Endothelial cell of umbilical vein (primary cell): ENCODE data around the gene PTPN3. TPM values are rescaled to one million over a fixed set of nuclear protein-coding genes. Genes with fewer than 3 reads are reported as not detected.

ENCODE experiments used
- BruUV-seq: library from RNA; stranded (reverse); fragments of 400-500 nt; replicated peaks from 2 replicates; lab custom pipeline; 2021; lab: Mats Ljungman, UMichigan
- CTCF ChIA-PET: fragments of 300-600, 350-600 bp; sonication (Branson Sonifier 250); formaldehyde crosslinking; loops from one replicate; lab custom pipeline; 2021; ENCODE audit warnings: antibody characterized with exemption, inconsistent platforms; lab: Charles Lee
- POLR2A ChIA-PET: fragments of 300-600, 350-600 bp; sonication (Branson Sonifier 250); formaldehyde crosslinking; loops from one replicate; lab custom pipeline; 2021; ENCODE audit warnings: antibody characterized with exemption, inconsistent platforms; lab: Charles Lee
- DNase-seq: peaks from one replicate; pipeline ENCODE4 v3.0.0-alpha.2; 2011; ENCODE audit warnings: low read depth, low spot score
- FAIRE-seq: peaks from 2 replicates; lab custom pipeline; 2011; peaks lifted over from hg19 to GRCh38; lab: Jason Lieb, UNC
- H2AFZ ChIP-seq: 2 replicates; pipeline ENCODE4 v1.6.0; 2012; ENCODE audit warnings: low read depth, low read length, control low read depth, inconsistent platforms
- H3K27ac ChIP-seq: 2 replicates; pipeline ENCODE4 v1.5.1; 2011; ENCODE audit warnings: low read depth, mild to moderate bottlenecking, control low read depth, low read length, moderate library complexity; ENCODE audit not compliant: insufficient read depth
- H3K27me3 ChIP-seq, 2 experiments: 2 replicates each; pipeline versions ENCODE4 v1.6.0 to v1.6.1; 2011; ENCODE audit warnings: low read length in 2 of 2, mixed read lengths in 1 of 2; ENCODE audit not compliant: control insufficient read depth in 2 of 2, insufficient read depth in 2 of 2
- H3K36me3 ChIP-seq, 2 experiments: 2 replicates in 1 of 2; 3 replicates in 1 of 2; pipeline ENCODE4 v1.5.1; 2011; ENCODE audit warnings: low read length in 2 of 2, mild to moderate bottlenecking in 1 of 2, moderate library complexity in 1 of 2; ENCODE audit not compliant: control insufficient read depth in 2 of 2, insufficient read depth in 2 of 2; ENCODE audit errors: extremely low read depth in 1 of 2
- H3K4me1 ChIP-seq: 3 replicates; pipeline ENCODE4 v1.5.1; 2011; ENCODE audit warnings: mild to moderate bottlenecking, low read length; ENCODE audit not compliant: control insufficient read depth, insufficient read depth; ENCODE audit errors: extremely low read depth
- H3K4me2 ChIP-seq: 2 replicates; pipeline ENCODE4 v1.6.1; 2011; ENCODE audit warnings: low read length, control low read depth, mixed read lengths; ENCODE audit not compliant: insufficient read depth
- H3K4me3 ChIP-seq, 3 experiments: fragments of 200-600 bp in 1 of 3; sonication (generic), shearing (Covaris generic) in 1 of 3; replicated peaks in 1 of 3; 2 replicates each; pipeline ENCODE4 v1.5.1; 2011 to 2016; ENCODE audit warnings: control low read depth in 3 of 3, low read length in 3 of 3, mild to moderate bottlenecking in 2 of 3, inconsistent platforms in 1 of 3, low read depth in 1 of 3, moderate library complexity in 1 of 3; ENCODE audit not compliant: insufficient read depth in 1 of 3
- H3K79me2 ChIP-seq: 2 replicates; pipeline ENCODE4 v1.6.0; 2012; ENCODE audit warnings: low read length, inconsistent platforms; ENCODE audit not compliant: control insufficient read depth, insufficient read depth
- H3K9ac ChIP-seq: replicated peaks from 2 replicates; pipeline ENCODE3; 2011; ENCODE audit warnings: low read length, control low read depth; ENCODE audit not compliant: insufficient read depth; ENCODE audit errors: extremely low read depth
- H3K9me1 ChIP-seq: replicated peaks from 3 replicates; pipeline ENCODE4 v1.6.0; 2011; ENCODE audit warnings: mild to moderate bottlenecking, low read length; ENCODE audit not compliant: control insufficient read depth, insufficient read depth; ENCODE audit errors: extremely low read depth
- H3K9me3 ChIP-seq: replicated peaks from 2 replicates; pipeline ENCODE4 v1.5.1; 2012; ENCODE audit warnings: low read length, inconsistent platforms; ENCODE audit not compliant: control insufficient read depth, insufficient read depth
- H4K20me1 ChIP-seq: replicated peaks from 2 replicates; pipeline ENCODE3; 2011; ENCODE audit warnings: mild to moderate bottlenecking, low read length; ENCODE audit not compliant: control insufficient read depth, insufficient read depth; ENCODE audit errors: extremely low read depth
- EZH2 ChIP-seq: IDR thresholded peaks from 2 replicates; pipeline ENCODE4 v1.6.1; 2012; ENCODE audit warnings: borderline replicate concordance, low read depth, mild to moderate bottlenecking, moderate library complexity, low read length, inconsistent platforms; ENCODE audit not compliant: severe bottlenecking
- FOS ChIP-seq: IDR thresholded peaks from 2 replicates; pipeline ENCODE4 v1.6.1; 2011; ENCODE audit warnings: mild to moderate bottlenecking, low read length, moderate library complexity, borderline replicate concordance; ENCODE audit not compliant: insufficient read depth
- GATA2 ChIP-seq: IDR thresholded peaks from 2 replicates; pipeline ENCODE4 v1.7.0; 2011; ENCODE audit warnings: low read depth, mild to moderate bottlenecking, moderate library complexity, mixed read lengths, low read length; ENCODE audit not compliant: insufficient read length, insufficient read depth
- JUN ChIP-seq: IDR thresholded peaks from 2 replicates; pipeline ENCODE4 v1.6.1; 2011; ENCODE audit warnings: borderline replicate concordance, low read depth; ENCODE audit not compliant: insufficient read length, insufficient read depth
- MYC ChIP-seq: IDR thresholded peaks from one replicate; pipeline ENCODE4 v1.6.1; 2011; ENCODE audit warnings: mild to moderate bottlenecking, low read depth, low read length
- POLR2A ChIP-seq: IDR thresholded peaks from 2 replicates; pipeline ENCODE4 v1.6.1; 2012; ENCODE audit warnings: low read depth, mild to moderate bottlenecking, control low read depth, low read length
- POLR2AphosphoS5 ChIP-seq: IDR thresholded peaks from 2 replicates; pipeline ENCODE4 v1.6.1; 2012; ENCODE audit warnings: low read depth, mild to moderate bottlenecking, control low read depth, low read length, moderate library complexity; ENCODE audit not compliant: insufficient read depth
- dilution Hi-C: fragments of 300-500 bp; cut with MboI; formaldehyde crosslinking; loops from one replicate; pipeline ENCODE4 v1.15.0; 2019; ENCODE audit warnings: low sequenced_read_pairs; ENCODE audit not compliant: extremely low pct_ligation_motif_present
- intact Hi-C: fragments of 100-400 bp; cut with micrococcal nuclease; formaldehyde crosslinking; loops from one replicate; pipeline ENCODE4 v1.10.0; 2022
- polyA plus RNA-seq, 4 experiments: library from polyadenylated mRNA; depleted of rRNA in 3 of 4; stranded (reverse) in 3 of 4; unstranded in 1 of 4; fragments of >200 nt; gene quantifications; 2 replicates each; pipeline versions ENCODE4 v1.2.1 to v1.2.3, GENCODE V29; 2011 to 2012; ENCODE audit warnings: missing spikeins in 1 of 4
- total RNA-seq: library from RNA; stranded (reverse); gene quantifications from 2 replicates; pipeline ENCODE4 v1.2.3, GENCODE V29; 2021
- TF ChIP-seq, protein P1 (sequence below), 2 donors: IDR thresholded peaks; 1 replicate in 1 of 2; 2 replicates in 1 of 2; pipeline ENCODE4 v1.5.1; 2011; ENCODE audit warnings: low read length in 2 of 2, mild to moderate bottlenecking in 2 of 2, moderate library complexity in 2 of 2, control low read depth in 1 of 2, inconsistent platforms in 1 of 2, low read depth in 1 of 2; ENCODE audit not compliant: insufficient read depth in 1 of 2; ENCODE audit errors: extremely low read depth in 1 of 2
- TF ChIP-seq, protein P2 (sequence below): IDR thresholded peaks from 2 replicates; pipeline ENCODE4 v1.6.1; 2011; ENCODE audit not compliant: insufficient read depth, insufficient read length

The PTPN3 gene
- total and polyA plus RNA-seq, 2 donors (not counting 3 experiments of a cell fraction or from before 2014, with no cell fraction given), result 0.01 TPM; not detected in 1

- CTCF ChIA-PET, result interaction anchor here (0.8 to 1.1 kb wide), 5 partner anchors 8 to 50 kb away, joined by 3 to 4 read pairs (median 3); no protein-coding TSS in a partner anchor
- intact Hi-C loops (no loop called here), dilution Hi-C loops (no loop called here)
- no peak for TF ChIP-seq JUN
- no peak for TF ChIP-seq POLR2A
- no peak for TF ChIP-seq MYC
- TF ChIP-seq POLR2AphosphoS5, result no peak
- TF ChIP-seq, protein P1, sequence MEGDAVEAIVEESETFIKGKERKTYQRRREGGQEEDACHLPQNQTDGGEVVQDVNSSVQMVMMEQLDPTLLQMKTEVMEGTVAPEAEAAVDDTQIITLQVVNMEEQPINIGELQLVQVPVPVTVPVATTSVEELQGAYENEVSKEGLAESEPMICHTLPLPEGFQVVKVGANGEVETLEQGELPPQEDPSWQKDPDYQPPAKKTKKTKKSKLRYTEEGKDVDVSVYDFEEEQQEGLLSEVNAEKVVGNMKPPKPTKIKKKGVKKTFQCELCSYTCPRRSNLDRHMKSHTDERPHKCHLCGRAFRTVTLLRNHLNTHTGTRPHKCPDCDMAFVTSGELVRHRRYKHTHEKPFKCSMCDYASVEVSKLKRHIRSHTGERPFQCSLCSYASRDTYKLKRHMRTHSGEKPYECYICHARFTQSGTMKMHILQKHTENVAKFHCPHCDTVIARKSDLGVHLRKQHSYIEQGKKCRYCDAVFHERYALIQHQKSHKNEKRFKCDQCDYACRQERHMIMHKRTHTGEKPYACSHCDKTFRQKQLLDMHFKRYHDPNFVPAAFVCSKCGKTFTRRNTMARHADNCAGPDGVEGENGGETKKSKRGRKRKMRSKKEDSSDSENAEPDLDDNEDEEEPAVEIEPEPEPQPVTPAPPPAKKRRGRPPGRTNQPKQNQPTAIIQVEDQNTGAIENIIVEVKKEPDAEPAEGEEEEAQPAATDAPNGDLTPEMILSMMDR (IDR thresholded peaks at IDR 0.05; ENCODE audit: extremely low read depth in 1 of 2, insufficient read depth in 1 of 2, low read depth in 1 of 2, low read length in 2 of 2), result no peak
- FAIRE-seq (no peak), DNase-seq (no peak)
- Histone ChIP-seq H3K9me1 (no peaks in the 10 kb centered on the region), H3K79me2 (no peaks in the 10 kb centered on the region), H3K27me3 (peaks cover 0 to 4% of the 10 kb centered on the region in 2 experiments), H3K27ac (no peak overlapping the region), H4K20me1 (no peaks in the 10 kb centered on the region), H3K36me3 (no peaks in the 10 kb centered on the region), H3K9ac (no peak overlapping the region), H2AFZ (no peak overlapping the region), H3K9me3 (no peaks in the 10 kb centered on the region), H3K4me1 (no peaks in the 10 kb centered on the region), H3K4me3 (no peak overlapping the region), H3K4me2 (no peak overlapping the region)
- POLR2A ChIA-PET, result no interaction called here
- no TSS peak for BruUV-seq
Measured at GRCh38 chr9:109419531-109419930, 78.6 kb downstream of the PTPN3 start.

- FAIRE-seq, result no peak
- POLR2A ChIA-PET, result no interaction called here
- Histone ChIP-seq H3K9me1 (no peaks in the 10 kb centered on the region), H3K9me3 (no peaks in the 10 kb centered on the region), H4K20me1 (no peaks in the 10 kb centered on the region), H3K4me1 (no peaks in the 10 kb centered on the region), H3K79me2 (no peaks in the 10 kb centered on the region), H3K27me3 (peaks cover 0 to 4% of the 10 kb centered on the region in 2 experiments), H3K4me2 (no peak overlapping the region), H3K9ac (no peak overlapping the region), H3K36me3 (no peaks in the 10 kb centered on the region), H3K27ac (no peak overlapping the region), H2AFZ (no peak overlapping the region), H3K4me3 (no peak overlapping the region)
- dilution Hi-C loops (no loop called here), intact Hi-C loops (no loop called here)
- CTCF ChIA-PET, result no interaction called here
- no TSS peak for BruUV-seq
- no peak for DNase-seq
- TF ChIP-seq, protein P2, sequence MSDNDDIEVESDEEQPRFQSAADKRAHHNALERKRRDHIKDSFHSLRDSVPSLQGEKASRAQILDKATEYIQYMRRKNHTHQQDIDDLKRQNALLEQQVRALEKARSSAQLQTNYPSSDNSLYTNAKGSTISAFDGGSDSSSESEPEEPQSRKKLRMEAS, result no peak
- TF ChIP-seq, protein P1 (IDR thresholded peaks at IDR 0.05; ENCODE audit: extremely low read depth in 1 of 2, insufficient read depth in 1 of 2, low read depth in 1 of 2, low read length in 2 of 2), result no peak
- TF ChIP-seq POLR2A, result no peak
- TF ChIP-seq FOS, result no peak
- no peak for TF ChIP-seq GATA2
- TF ChIP-seq JUN, result no peak
- TF ChIP-seq EZH2, result no peak
- TF ChIP-seq POLR2AphosphoS5, result no peak
- TF ChIP-seq MYC, result no peak
Measured at GRCh38 chr9:109418827-109419226, 79.3 kb downstream of the PTPN3 start.
